Stimulated activated CD8-positive, alpha-beta memory T cell treated with anti-CD3 and anti-CD28 coated beads, Interleukin-12 subunit alpha, Interleukin-12 subunit beta, amount 100 ng/mL, for 24 hours (primary cell): Measurements from ENCODE around the gene CDK2AP2.
"Not testable (repeated sequence)": the region's sequence is repeated elsewhere in the genome, so short reads cannot be mapped to it uniquely, and the experiment has no call there.

Source experiments
- DNase-seq: peaks from one replicate; pipeline ENCODE4 v3.0.0-alpha.2; 2020; ENCODE audit errors: extremely low read depth

CDK2AP2 gene

GRCh38 chr11:67489885-67490726, 17.9 kb downstream of the CDK2AP2 start:
- DNase-seq: no peak

- DNase-seq: no peak
Measured at GRCh38 chr11:67489203-67489884, 18.6 kb downstream of the CDK2AP2 start.

- DNase-seq: no peak
Measured at GRCh38 chr11:67486481-67487195, 21.3 kb downstream of the CDK2AP2 start.

- DNase-seq: not testable (repeated sequence)
Measured at GRCh38 chr11:67485873-67486361, 22.0 kb downstream of the CDK2AP2 start.

- DNase-seq: no peak
Measured at GRCh38 chr11:67484847-67485311, 23.1 kb downstream of the CDK2AP2 start.

- DNase-seq: no peak
Measured at GRCh38 chr11:67483831-67484665, 23.9 kb downstream of the CDK2AP2 start.

- DNase-seq: peak; percentile 92
Measured at GRCh38 chr11:67482827-67483798, 24.8 kb downstream of the CDK2AP2 start, which contains the start of gene AIP. Gene AIP (plus strand): TSS chr11:67483026. CDS start chr11:67483159, 133 bp downstream.

- DNase-seq: no peak
Measured at GRCh38 chr11:67482275-67482826, 25.6 kb downstream of the CDK2AP2 start.

GRCh38 chr11:67477344-67478050, 30.5 kb downstream of the CDK2AP2 start:
- DNase-seq: not testable (repeated sequence)

GRCh38 chr11:67476692-67477091, 31.3 kb downstream of the CDK2AP2 start:
- DNase-seq: not testable (repeated sequence)

GRCh38 chr11:67472882-67473281, 35.1 kb downstream of the CDK2AP2 start:
- DNase-seq: no peak

GRCh38 chr11:67470337-67471002, 37.5 kb downstream of the CDK2AP2 start:
- DNase-seq: no peak

GRCh38 chr11:67469508-67469811, 38.5 kb downstream of the CDK2AP2 start:
- DNase-seq: no peak

GRCh38 chr11:67468759-67469507, 39.0 kb downstream of the CDK2AP2 start, which contains the start of gene TMEM134:
Gene TMEM134 (minus strand): TSS chr11:67469251. CDS start chr11:67469192, 59 bp downstream.
- DNase-seq: peak; percentile 81

- DNase-seq: no peak
Measured at GRCh38 chr11:67468456-67468758, 39.6 kb downstream of the CDK2AP2 start.

GRCh38 chr11:67468056-67468455, 39.9 kb downstream of the CDK2AP2 start:
- no peak for DNase-seq

- DNase-seq: no peak
Measured at GRCh38 chr11:67466962-67467771, 40.8 kb downstream of the CDK2AP2 start.
